Measurements from ENCODE around the gene ADGRD1.

ADGRD1 gene

DNA sequence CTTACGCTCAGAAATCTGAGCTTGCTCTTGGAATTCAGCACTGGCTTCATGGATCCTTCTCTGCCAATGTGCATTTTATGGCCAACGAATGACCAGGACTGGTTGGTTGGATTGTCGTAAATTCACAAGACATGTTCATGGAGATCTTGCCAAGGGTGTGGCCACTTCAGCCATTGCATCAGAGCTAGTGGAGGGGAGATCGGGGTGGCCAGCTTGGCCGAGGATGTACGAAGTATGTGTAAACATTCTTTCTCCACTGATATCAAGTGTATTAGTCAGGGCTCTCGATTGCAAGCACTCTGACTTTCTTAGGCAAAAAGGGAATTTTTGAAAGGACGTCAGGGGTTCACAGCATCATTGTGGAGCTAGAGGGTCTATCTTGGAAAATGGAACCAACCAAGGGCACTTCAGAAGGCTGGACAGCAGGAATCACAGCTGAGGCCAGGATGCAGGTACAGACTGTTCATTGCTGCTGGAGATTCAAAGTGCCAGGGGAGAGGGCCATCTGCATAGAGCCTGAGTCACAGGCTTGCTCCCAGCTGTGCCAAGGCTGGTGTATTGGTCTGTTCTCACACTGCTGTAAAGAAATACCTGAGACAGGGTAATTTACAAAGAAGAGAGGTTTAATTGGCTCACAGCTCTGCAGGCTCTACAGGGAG lies 32.9 kb upstream of the ADGRD1 start:
- TF ChIP-seq, protein P1, sequence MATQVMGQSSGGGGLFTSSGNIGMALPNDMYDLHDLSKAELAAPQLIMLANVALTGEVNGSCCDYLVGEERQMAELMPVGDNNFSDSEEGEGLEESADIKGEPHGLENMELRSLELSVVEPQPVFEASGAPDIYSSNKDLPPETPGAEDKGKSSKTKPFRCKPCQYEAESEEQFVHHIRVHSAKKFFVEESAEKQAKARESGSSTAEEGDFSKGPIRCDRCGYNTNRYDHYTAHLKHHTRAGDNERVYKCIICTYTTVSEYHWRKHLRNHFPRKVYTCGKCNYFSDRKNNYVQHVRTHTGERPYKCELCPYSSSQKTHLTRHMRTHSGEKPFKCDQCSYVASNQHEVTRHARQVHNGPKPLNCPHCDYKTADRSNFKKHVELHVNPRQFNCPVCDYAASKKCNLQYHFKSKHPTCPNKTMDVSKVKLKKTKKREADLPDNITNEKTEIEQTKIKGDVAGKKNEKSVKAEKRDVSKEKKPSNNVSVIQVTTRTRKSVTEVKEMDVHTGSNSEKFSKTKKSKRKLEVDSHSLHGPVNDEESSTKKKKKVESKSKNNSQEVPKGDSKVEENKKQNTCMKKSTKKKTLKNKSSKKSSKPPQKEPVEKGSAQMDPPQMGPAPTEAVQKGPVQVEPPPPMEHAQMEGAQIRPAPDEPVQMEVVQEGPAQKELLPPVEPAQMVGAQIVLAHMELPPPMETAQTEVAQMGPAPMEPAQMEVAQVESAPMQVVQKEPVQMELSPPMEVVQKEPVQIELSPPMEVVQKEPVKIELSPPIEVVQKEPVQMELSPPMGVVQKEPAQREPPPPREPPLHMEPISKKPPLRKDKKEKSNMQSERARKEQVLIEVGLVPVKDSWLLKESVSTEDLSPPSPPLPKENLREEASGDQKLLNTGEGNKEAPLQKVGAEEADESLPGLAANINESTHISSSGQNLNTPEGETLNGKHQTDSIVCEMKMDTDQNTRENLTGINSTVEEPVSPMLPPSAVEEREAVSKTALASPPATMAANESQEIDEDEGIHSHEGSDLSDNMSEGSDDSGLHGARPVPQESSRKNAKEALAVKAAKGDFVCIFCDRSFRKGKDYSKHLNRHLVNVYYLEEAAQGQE (IDR thresholded peaks at IDR 0.05; ENCODE audit: insufficient read depth in 1 of 2, low read depth in 2 of 2, low read length in 2 of 2), result no peak
- no peak for TF ChIP-seq TAF1 (IDR thresholded peaks at IDR 0.05; ENCODE audit: borderline replicate concordance, insufficient read depth, low read length)
- TF ChIP-seq SIN3A (IDR thresholded peaks at IDR 0.05; ENCODE audit: borderline replicate concordance, insufficient read depth, low read length), result no peak
- no peak for TF ChIP-seq POLR2AphosphoS5 (IDR thresholded peaks at IDR 0.05; ENCODE audit: low read depth, low read length)
- no peak for TF ChIP-seq FOXP2 (optimal IDR thresholded peaks at IDR 0.05; ENCODE audit: borderline replicate concordance, extremely low read depth, extremely low read length, insufficient read depth)

DNA sequence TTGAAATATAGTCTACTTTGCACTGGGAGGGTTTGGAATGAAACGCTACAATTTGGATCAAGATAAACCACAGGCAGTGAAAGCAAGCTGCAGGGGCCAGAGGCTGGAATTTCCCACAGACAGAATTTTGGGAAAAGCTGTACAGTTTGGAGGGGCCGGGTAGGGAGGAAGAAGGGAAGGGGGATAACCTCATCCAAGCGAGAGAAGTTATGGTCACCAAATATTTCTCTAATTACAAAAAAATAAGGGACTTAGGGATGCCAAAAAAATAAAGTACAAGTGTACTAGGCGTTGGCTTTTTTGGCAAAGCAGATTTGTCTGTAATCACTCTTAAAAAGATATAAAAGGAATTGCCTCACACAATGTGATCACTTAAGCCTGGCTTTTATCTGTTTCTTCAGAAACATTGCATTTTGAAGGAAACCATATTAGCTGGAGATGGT lies 31.2 kb upstream of the ADGRD1 start:
- TF ChIP-seq POLR2AphosphoS5 (IDR thresholded peaks at IDR 0.05; ENCODE audit: low read depth, low read length) (no peak), TAF1 (IDR thresholded peaks at IDR 0.05; ENCODE audit: borderline replicate concordance, insufficient read depth, low read length) (no peak), FOXP2 (optimal IDR thresholded peaks at IDR 0.05; ENCODE audit: borderline replicate concordance, extremely low read depth, extremely low read length, insufficient read depth) (no peak), SIN3A (IDR thresholded peaks at IDR 0.05; ENCODE audit: borderline replicate concordance, insufficient read depth, low read length) (no peak)
- TF ChIP-seq, protein P1 (IDR thresholded peaks at IDR 0.05; ENCODE audit: insufficient read depth in 1 of 2, low read depth in 2 of 2, low read length in 2 of 2), result no peak

DNA sequence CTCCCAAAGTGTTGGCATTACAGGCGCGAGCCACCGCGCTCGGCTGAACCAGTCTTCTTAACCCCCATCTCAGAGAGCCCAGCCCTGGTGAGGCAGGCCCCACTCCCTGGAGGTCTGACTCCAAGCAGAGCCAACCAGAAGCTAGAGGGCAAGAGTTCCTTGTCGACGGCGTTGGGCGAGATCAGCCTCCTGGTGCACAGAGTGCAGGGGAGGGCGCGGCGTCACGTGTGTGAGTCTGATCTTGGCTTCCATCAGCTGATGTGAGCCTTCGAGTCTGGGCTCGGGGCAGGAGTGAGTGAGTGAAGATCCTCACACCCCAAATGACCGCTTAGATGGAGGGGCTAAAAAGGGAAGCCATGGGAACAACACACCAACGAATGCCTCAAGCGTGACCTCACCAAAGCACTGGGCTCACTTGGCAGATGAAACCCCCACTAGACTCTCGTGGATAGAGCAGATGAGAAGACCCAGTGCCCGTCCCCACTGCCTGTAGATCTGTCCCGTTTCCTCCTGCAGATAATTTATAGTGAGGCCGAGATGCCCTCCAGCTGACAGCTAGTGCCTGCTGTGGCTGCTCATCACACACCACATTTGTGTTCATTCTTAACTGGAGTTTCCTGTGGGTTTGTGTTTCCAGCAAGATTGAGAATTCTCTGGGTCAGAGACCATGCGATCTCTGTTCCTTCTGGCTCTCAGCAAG lies 28.6 kb upstream of the ADGRD1 start:
- TF ChIP-seq SIN3A (IDR thresholded peaks at IDR 0.05; ENCODE audit: borderline replicate concordance, insufficient read depth, low read length) (no peak), FOXP2 (optimal IDR thresholded peaks at IDR 0.05; ENCODE audit: borderline replicate concordance, extremely low read depth, extremely low read length, insufficient read depth) (no peak), TAF1 (IDR thresholded peaks at IDR 0.05; ENCODE audit: borderline replicate concordance, insufficient read depth, low read length) (no peak), POLR2AphosphoS5 (IDR thresholded peaks at IDR 0.05; ENCODE audit: low read depth, low read length) (no peak)
- TF ChIP-seq, protein P1 (IDR thresholded peaks at IDR 0.05; ENCODE audit: insufficient read depth in 1 of 2, low read depth in 2 of 2, low read length in 2 of 2), result no peak

DNA sequence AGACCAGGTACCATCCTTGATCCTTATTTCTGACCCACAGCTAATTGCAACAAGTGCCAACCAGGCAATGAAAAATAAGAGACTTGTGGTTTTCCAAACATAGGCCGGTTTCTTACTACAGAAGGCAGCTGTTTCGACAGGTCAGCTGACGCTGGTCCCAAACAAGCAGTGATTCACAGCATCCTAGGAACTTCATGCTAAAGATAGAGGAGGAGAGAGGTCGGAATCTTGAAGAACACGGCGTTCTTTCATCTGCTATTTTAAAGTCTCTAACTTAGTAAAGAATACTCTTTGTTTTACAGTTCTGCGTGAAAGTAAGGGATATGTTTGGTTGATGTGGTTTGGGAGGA lies 28.1 kb upstream of the ADGRD1 start:
- TF ChIP-seq SIN3A (IDR thresholded peaks at IDR 0.05; ENCODE audit: borderline replicate concordance, insufficient read depth, low read length) (no peak), POLR2AphosphoS5 (IDR thresholded peaks at IDR 0.05; ENCODE audit: low read depth, low read length) (no peak), FOXP2 (optimal IDR thresholded peaks at IDR 0.05; ENCODE audit: borderline replicate concordance, extremely low read depth, extremely low read length, insufficient read depth) (no peak)
- TF ChIP-seq, protein P1 (IDR thresholded peaks at IDR 0.05; ENCODE audit: insufficient read depth in 1 of 2, low read depth in 2 of 2, low read length in 2 of 2), result no peak

All from PFSK-1 (cell line).